H1 (cell line): Measurements from ENCODE around the gene EVI2B. TPM values are rescaled to one million over a fixed set of nuclear protein-coding genes. Genes with fewer than 3 reads are reported as not detected.

Source experiments
- CTCF ChIA-PET: fragments of 300-600 bp; sonication (Branson Sonifier 250); formaldehyde crosslinking; loops from one replicate; lab custom pipeline; 2021; ENCODE audit not compliant: partially characterized antibody; lab: Charles Lee
- POLR2A ChIA-PET: fragments of 300-600 bp; sonication (Branson Sonifier 250); formaldehyde crosslinking; loops from one replicate; lab custom pipeline; 2021; ENCODE audit warnings: inconsistent platforms; ENCODE audit not compliant: partially characterized antibody; lab: Charles Lee
- DNase-seq, 2 experiments: peaks; one replicate each; pipeline versions ENCODE4 v3.0.0 to v3.0.0-alpha.2; 2010 to 2022; ENCODE audit warnings: low spot score in 2 of 2, low read depth in 1 of 2, mixed read lengths in 1 of 2
- FAIRE-seq: peaks from 2 replicates; lab custom pipeline; 2011; peaks lifted over from hg19 to GRCh38; lab: Jason Lieb, UNC
- H2AFZ ChIP-seq: 2 replicates; pipeline ENCODE4 v1.8.1; 2012; ENCODE audit warnings: low read length, inconsistent platforms
- H2AK5ac ChIP-seq: 2 replicates; pipeline ENCODE4 v1.6.1; 2013; ENCODE audit warnings: low read depth, low read length
- H2BK120ac ChIP-seq: replicated peaks from 2 replicates; pipeline ENCODE3; 2013; ENCODE audit warnings: low read depth, low read length, inconsistent platforms
- H2BK12ac ChIP-seq: 2 replicates; pipeline ENCODE4 v1.6.1; 2013; ENCODE audit warnings: low read depth, low read length
- H2BK15ac ChIP-seq: 2 replicates; pipeline ENCODE4 v1.6.1; 2013; ENCODE audit warnings: low read length
- H2BK20ac ChIP-seq: 2 replicates; pipeline ENCODE4 v1.6.1; 2013; ENCODE audit warnings: low read length
- H2BK5ac ChIP-seq: 2 replicates; pipeline ENCODE4 v1.6.1; 2013; ENCODE audit warnings: low read depth, low read length
- H3K14ac ChIP-seq: 2 replicates; pipeline ENCODE4 v1.6.1; 2013; ENCODE audit warnings: inconsistent platforms; ENCODE audit not compliant: insufficient read length
- H3K18ac ChIP-seq: 2 replicates; pipeline ENCODE4 v1.6.1; 2013; ENCODE audit warnings: low read length; ENCODE audit errors: extremely low read depth
- H3K23ac ChIP-seq: 2 replicates; pipeline ENCODE4 v1.6.1; 2013; ENCODE audit warnings: inconsistent platforms; ENCODE audit not compliant: insufficient read length
- H3K23me2 ChIP-seq: 2 replicates; pipeline ENCODE4 v1.6.1; 2013; ENCODE audit warnings: low read depth, low read length
- H3K27ac ChIP-seq: 2 replicates; pipeline ENCODE4 v1.6.1; 2011; ENCODE audit warnings: low read depth, low read length, inconsistent platforms
- H3K27me3 ChIP-seq, 4 experiments: replicated peaks in 1 of 4; 1 replicate in 1 of 4; 2 replicates in 3 of 4; pipeline versions ENCODE4 v1.6.1 to v1.8.1; 2011 to 2013; ENCODE audit warnings: low read length in 3 of 4, mild to moderate bottlenecking in 3 of 4, inconsistent platforms in 2 of 4, mixed read lengths in 2 of 4, moderate library complexity in 1 of 4; ENCODE audit not compliant: control insufficient read depth in 3 of 4, insufficient read depth in 3 of 4; ENCODE audit errors: extremely low read depth in 1 of 4
- H3K36me3 ChIP-seq, 4 experiments: 2 replicates each; pipeline versions ENCODE4 v1.6.1 to v1.8.1; 2011 to 2013; ENCODE audit warnings: mild to moderate bottlenecking in 4 of 4, low read length in 3 of 4, moderate library complexity in 2 of 4, control low read depth in 1 of 4, inconsistent platforms in 1 of 4; ENCODE audit not compliant: insufficient read depth in 4 of 4, control insufficient read depth in 2 of 4
- H3K4ac ChIP-seq: replicated peaks from 2 replicates; pipeline ENCODE3; 2013; ENCODE audit warnings: low read length, low read depth, mixed read lengths, inconsistent platforms; ENCODE audit not compliant: insufficient read length
- H3K4me1 ChIP-seq, 4 experiments: replicated peaks in 1 of 4; 1 replicate in 1 of 4; 2 replicates in 3 of 4; pipeline versions ENCODE4 v1.6.1 to v1.8.1; 2011 to 2013; ENCODE audit warnings: low read length in 3 of 4, inconsistent platforms in 2 of 4, mixed read lengths in 1 of 4; ENCODE audit not compliant: insufficient read depth in 4 of 4, control insufficient read depth in 3 of 4
- H3K4me2 ChIP-seq, 2 experiments: 2 replicates each; pipeline versions ENCODE4 v1.6.1 to v1.8.1; 2011 to 2013; ENCODE audit warnings: low read depth in 2 of 2, low read length in 2 of 2, control low read depth in 1 of 2, inconsistent platforms in 1 of 2, mild to moderate bottlenecking in 1 of 2; ENCODE audit not compliant: insufficient read depth in 1 of 2
- H3K4me3 ChIP-seq, 4 experiments: fragments of 200-600, 300-600 bp in 1 of 4; sonication (generic), shearing (Covaris generic), sonication (Bioruptor Twin) in 1 of 4; 2 replicates each; pipeline versions ENCODE4 v1.5.1 to v1.8.1; 2011 to 2016; ENCODE audit warnings: low read length in 4 of 4, low read depth in 3 of 4, control low read depth in 2 of 4, inconsistent platforms in 2 of 4, mild to moderate bottlenecking in 2 of 4, mixed read lengths in 1 of 4, moderate library complexity in 1 of 4; ENCODE audit not compliant: insufficient read depth in 2 of 4; ENCODE audit errors: extremely low read depth in 1 of 4
- H3K56ac ChIP-seq: replicated peaks from 2 replicates; pipeline ENCODE3; 2013; ENCODE audit warnings: low read depth, mild to moderate bottlenecking, mixed read lengths, low read length, inconsistent platforms; ENCODE audit not compliant: insufficient read length
- H3K79me1 ChIP-seq: 2 replicates; pipeline ENCODE4 v1.6.1; 2013; ENCODE audit warnings: low read depth, low read length, control low read depth
- H3K79me2 ChIP-seq, 2 experiments: 2 replicates each; pipeline versions ENCODE4 v1.6.1 to v1.8.1; 2012 to 2013; ENCODE audit warnings: low read length in 2 of 2, mild to moderate bottlenecking in 2 of 2, inconsistent platforms in 1 of 2; ENCODE audit not compliant: insufficient read depth in 2 of 2, control insufficient read depth in 1 of 2
- H3K9ac ChIP-seq, 4 experiments: replicated peaks in 1 of 4; 1 replicate in 1 of 4; 2 replicates in 3 of 4; pipeline versions ENCODE4 v1.6.1 to v1.8.1; 2011 to 2013; ENCODE audit warnings: low read depth in 3 of 4, low read length in 3 of 4, control low read depth in 2 of 4, mild to moderate bottlenecking in 2 of 4, moderate library complexity in 2 of 4, inconsistent platforms in 1 of 4; ENCODE audit errors: extremely low read depth in 1 of 4
- H3K9me3 ChIP-seq, 2 experiments: 2 replicates each; pipeline versions ENCODE4 v1.6.1 to v1.8.1; 2012 to 2013; ENCODE audit warnings: mild to moderate bottlenecking in 2 of 2, moderate library complexity in 2 of 2, control low read depth in 1 of 2, inconsistent platforms in 1 of 2, low read depth in 1 of 2, low read length in 1 of 2, mixed read lengths in 1 of 2; ENCODE audit not compliant: insufficient read depth in 2 of 2
- H4K20me1 ChIP-seq, 2 experiments: replicated peaks in 1 of 2; 2 replicates each; pipeline versions ENCODE3 to v1.8.1; 2011 to 2013; ENCODE audit warnings: inconsistent platforms in 2 of 2, low read length in 2 of 2, mild to moderate bottlenecking in 1 of 2; ENCODE audit not compliant: insufficient read depth in 2 of 2, control insufficient read depth in 1 of 2
- H4K5ac ChIP-seq: 2 replicates; pipeline ENCODE4 v1.6.1; 2013; ENCODE audit warnings: low read length, low read depth, mixed read lengths, inconsistent platforms; ENCODE audit not compliant: insufficient read length
- H4K8ac ChIP-seq: 2 replicates; pipeline ENCODE4 v1.8.0; 2013; ENCODE audit warnings: mild to moderate bottlenecking, moderate library complexity, low read length, inconsistent platforms; ENCODE audit not compliant: insufficient read depth; ENCODE audit errors: extremely low read depth
- H4K91ac ChIP-seq: replicated peaks from 2 replicates; pipeline ENCODE3; 2013; ENCODE audit warnings: low read length, mixed read lengths, inconsistent platforms; ENCODE audit not compliant: insufficient read length
- CEBPB ChIP-seq: IDR thresholded peaks from 2 replicates; pipeline ENCODE4 v1.6.1; 2012; ENCODE audit warnings: low read depth, low read length
- EP300 ChIP-seq, 2 experiments: IDR thresholded peaks; 1 replicate in 1 of 2; 2 replicates in 1 of 2; pipeline ENCODE4 v1.6.1; 2011 to 2012; ENCODE audit warnings: low read depth in 2 of 2, low read length in 2 of 2, mild to moderate bottlenecking in 2 of 2, borderline replicate concordance in 1 of 2, inconsistent platforms in 1 of 2, moderate library complexity in 1 of 2
- GTF2F1 ChIP-seq: IDR thresholded peaks from 2 replicates; pipeline ENCODE4 v1.6.1; 2012; ENCODE audit warnings: low read depth, low read length, improper control_type of control experiment, borderline replicate concordance
- JUND ChIP-seq: IDR thresholded peaks from 2 replicates; pipeline ENCODE4 v1.6.1; 2011; ENCODE audit warnings: mild to moderate bottlenecking, improper control_type of control experiment, low read length
- MAFK ChIP-seq: IDR thresholded peaks from 2 replicates; pipeline ENCODE4 v1.6.1; 2012; ENCODE audit warnings: low read depth, mild to moderate bottlenecking, improper control_type of control experiment, low read length
- SP1 ChIP-seq: IDR thresholded peaks from 2 replicates; pipeline ENCODE4 v1.6.1; 2011; ENCODE audit warnings: low read depth, low read length
- SUZ12 ChIP-seq: fragments of 200-600 bp; sonication (generic); IDR thresholded peaks from 2 replicates; pipeline ENCODE4 v1.6.1; 2012; ENCODE audit warnings: mild to moderate bottlenecking, inconsistent platforms, low read length, moderate library complexity, mixed read lengths
- TEAD4 ChIP-seq: IDR thresholded peaks from 2 replicates; pipeline ENCODE4 v1.6.1; 2012; ENCODE audit warnings: low read depth, low read length, inconsistent platforms, mixed read lengths
- YY1 ChIP-seq: IDR thresholded peaks from 2 replicates; pipeline ENCODE4 v1.6.1; 2011; ENCODE audit warnings: low read depth, mild to moderate bottlenecking, low read length
- WGBS, 2 experiments: shearing (Covaris generic) in 1 of 2; methylation state at CpG; one replicate each; pipeline versions ENCODE4 v1.1.6 to v1.1.7; 2013 to 2015; ENCODE audit warnings: low lambda C conversion rate in 2 of 2, mixed read lengths in 2 of 2, inconsistent platforms in 1 of 2, low coverage in 1 of 2, missing lambda C conversion rate in 1 of 2; ENCODE audit not compliant: insufficient replicate concordance in 2 of 2, insufficient coverage in 1 of 2, insufficient read length in 1 of 2; ENCODE audit errors: extremely low coverage in 1 of 2, missing lambda C conversion rate in 1 of 2; 5-methylcytosine and 5-hydroxymethylcytosine counted together
- polyA plus RNA-seq, 7 experiments: library from polyadenylated mRNA; depleted of rRNA in 3 of 7; stranded (reverse) in 5 of 7; unstranded in 2 of 7; fragments of >200 nt in 5 of 7; fragments of 200-250 nt in 2 of 7; gene quantifications; 1 replicate in 5 of 7; 2 replicates in 1 of 7; 4 replicates in 1 of 7; pipeline versions ENCODE4 v1.2.1 to v1.2.3, GENCODE V29; 2011 to 2013; ENCODE audit warnings: missing spikeins in 2 of 7, mixed read lengths in 2 of 7
- total RNA-seq: library from RNA; stranded (reverse); fragmentation: NEBNext Ultra II Directional; extraction: Animal tissue kit (Norgen Biotek cat#: 25700); gene quantifications from 2 replicates; pipeline ENCODE4 v1.2.1, GENCODE V29; 2021
- TF ChIP-seq, protein P1 (sequence below): IDR thresholded peaks from 2 replicates; pipeline ENCODE4 v1.6.1; 2011; ENCODE audit warnings: low read length, improper control_type of control experiment
- TF ChIP-seq, protein P2 (sequence below): IDR thresholded peaks from 2 replicates; pipeline ENCODE4 v1.6.1; 2011; ENCODE audit warnings: low read depth, mild to moderate bottlenecking, low read length; ENCODE audit not compliant: insufficient read depth

Gene EVI2B
- total and polyA plus RNA-seq, 2 of the 8 experiments (the other 6 are each of a cell fraction or from before 2014, with no cell fraction given), result not detected

DNA sequence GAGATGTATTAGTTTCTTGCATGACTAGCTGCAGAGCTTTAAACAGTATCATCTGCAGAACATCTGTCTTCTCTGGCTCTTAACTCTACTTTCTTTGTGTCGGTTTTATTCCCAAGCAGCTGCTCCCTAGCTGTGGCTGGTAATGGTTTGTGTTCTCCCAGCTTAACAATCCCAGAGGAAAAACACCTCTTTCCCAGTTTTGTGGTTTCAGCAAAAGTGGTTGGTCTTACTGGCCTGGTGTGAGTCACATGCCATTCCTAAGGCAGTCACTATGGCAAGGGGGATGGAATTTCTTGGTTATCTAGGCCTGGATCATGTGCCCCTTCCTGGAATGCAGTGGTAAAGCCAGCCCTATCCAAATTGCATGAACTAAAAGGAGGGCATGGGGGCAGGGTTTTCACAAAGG, 44.3 kb downstream of the EVI2B start:
- CTCF ChIA-PET, result interaction anchor here (0.7 to 3.6 kb wide), 5 partner anchors 10 to 103 kb away, joined by 3 to 11 read pairs (median 4); no protein-coding TSS in a partner anchor
- peak; percentile 80 for FAIRE-seq
- WGBS, 2 experiments, result 70% methylated on average over 1 of the region's 1 CpG; no CpG with 5 or more reads in 1 of the 2 experiments

More for the DNA sequence above, 44.3 kb downstream of the EVI2B start:
- no peaks in the 10 kb centered on the region for H3K23me2 ChIP-seq
- H3K4me1 ChIP-seq, result peaks cover 0 to 4% (median 1%) of the 10 kb centered on the region in 4 experiments; a peak in 4 of 7 replicates
- H3K36me3 ChIP-seq, result peaks cover 0 to 7% (median under 1%) of the 10 kb centered on the region in 4 experiments; a peak in 2 of 8 replicates
- H2BK120ac ChIP-seq, result no peak overlapping the region
- DNase-seq, result peak in 1 of 2 experiments; percentile 34
- TF ChIP-seq JUND (0 out of 2 replicates have a peak, but pooled peaks have one; percentile 8), EP300 (IDR thresholded peaks at IDR 0.05; ENCODE audit: borderline replicate concordance in 1 of 2, low read depth in 2 of 2, low read length in 2 of 2) (no peak), TEAD4 (peak; percentile 94), SP1 (peak; percentile 81), GTF2F1 (no peak), MAFK (peak; percentile 5; the same call in 1 of the 2 replicates), YY1 (0 out of 2 replicates have a peak, but pooled peaks have one; percentile 43), CEBPB (no peak), SUZ12 (no peak)
- TF ChIP-seq, protein P1, sequence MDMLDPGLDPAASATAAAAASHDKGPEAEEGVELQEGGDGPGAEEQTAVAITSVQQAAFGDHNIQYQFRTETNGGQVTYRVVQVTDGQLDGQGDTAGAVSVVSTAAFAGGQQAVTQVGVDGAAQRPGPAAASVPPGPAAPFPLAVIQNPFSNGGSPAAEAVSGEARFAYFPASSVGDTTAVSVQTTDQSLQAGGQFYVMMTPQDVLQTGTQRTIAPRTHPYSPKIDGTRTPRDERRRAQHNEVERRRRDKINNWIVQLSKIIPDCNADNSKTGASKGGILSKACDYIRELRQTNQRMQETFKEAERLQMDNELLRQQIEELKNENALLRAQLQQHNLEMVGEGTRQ, result peak; percentile 79
- TF ChIP-seq, protein P2, sequence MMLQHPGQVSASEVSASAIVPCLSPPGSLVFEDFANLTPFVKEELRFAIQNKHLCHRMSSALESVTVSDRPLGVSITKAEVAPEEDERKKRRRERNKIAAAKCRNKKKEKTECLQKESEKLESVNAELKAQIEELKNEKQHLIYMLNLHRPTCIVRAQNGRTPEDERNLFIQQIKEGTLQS, result 0 out of 2 replicates have a peak, but pooled peaks have one; percentile 12
- TF ChIP-seq, all 59 proteins: peak for 7
- Histone ChIP-seq H3K27me3 (peaks cover 0 to 1% (median 0%) of the 10 kb centered on the region in 4 experiments; a peak in 1 of 7 replicates), H2BK5ac (no peak overlapping the region; the same call in 1 of the 2 replicates), H2BK20ac (no peak overlapping the region), H3K27ac (peak overlapping the region; percentile 35; the same call in 1 of the 2 replicates), H3K4ac (no peak overlapping the region), H3K14ac (no peak overlapping the region), H3K18ac (no peak overlapping the region; the same call in 1 of the 2 replicates), H3K4me2 (peak overlapping the region; percentile 15 to 41; a peak in 1 of 4 replicates), H3K56ac (no peak overlapping the region), H3K79me2 (no peaks in the 10 kb centered on the region), H4K5ac (peak overlapping the region; percentile 60), H2AK5ac (no peak overlapping the region), H3K9me3 (no peaks in the 10 kb centered on the region), H4K91ac (no peak overlapping the region), H3K79me1 (no peaks in the 10 kb centered on the region), H4K20me1 (no peaks in the 10 kb centered on the region), H2BK15ac (no peak overlapping the region), H2BK12ac (peak overlapping the region; percentile 33; the same call in 1 of the 2 replicates), H2AFZ (no peak overlapping the region), H3K4me3 (0 out of 8 replicates have a peak overlapping the region, but pooled peaks of 1 of the 4 experiments have one; percentile 4), H4K8ac (no peak overlapping the region), H3K9ac (0 out of 7 replicates have a peak overlapping the region, but pooled peaks of 1 of the 4 experiments have one; percentile 6), H3K23ac (no peak overlapping the region)
- POLR2A ChIA-PET, result no interaction called here
